ENCODE results near the gene SLC23A2. TPM values are rescaled to one million over a fixed set of nuclear protein-coding genes. Genes with fewer than 3 reads are reported as not detected.
"Not testable (repeated sequence)": the region's sequence is repeated elsewhere in the genome, so short reads cannot be mapped to it uniquely, and the experiment has no call there.

Gene SLC23A2
- total RNA-seq (2014; rRNA removed; shearing (Covaris generic)), result 4.7 and 6.2 TPM in 2 replicates

- peak; percentile 43 for DNase-seq (ENCODE audit: low read depth)
Measured at GRCh38 chr20:5001174-5002076, at the start of gene SLC23A2. TSS of gene SLC23A2 (minus strand) at chr20:5001510. CDS start at chr20:4932562, 68,948 bp downstream.

GRCh38 chr20:5046656-5047339 is 45.5 kb upstream of the SLC23A2 start:
- no peak for DNase-seq (ENCODE audit: low read depth)

- DNase-seq (ENCODE audit: low read depth), result no peak
Measured at GRCh38 chr20:5045906-5046305, 44.6 kb upstream of the SLC23A2 start.

- DNase-seq (ENCODE audit: low read depth), result no peak
Measured at GRCh38 chr20:5044075-5044620, 42.8 kb upstream of the SLC23A2 start.

- peak; percentile 17 for DNase-seq (ENCODE audit: low read depth)
Measured at GRCh38 chr20:5041433-5041832, 40.1 kb upstream of the SLC23A2 start.

- DNase-seq (ENCODE audit: low read depth), result no peak
Measured at GRCh38 chr20:5040345-5040744, 39.0 kb upstream of the SLC23A2 start.

GRCh38 chr20:5039889-5040288 is 38.6 kb upstream of the SLC23A2 start:
- DNase-seq (ENCODE audit: low read depth), result no peak

GRCh38 chr20:5039255-5039657 is 37.9 kb upstream of the SLC23A2 start:
- DNase-seq (ENCODE audit: low read depth), result no peak

GRCh38 chr20:5036828-5037227 is 35.5 kb upstream of the SLC23A2 start:
- DNase-seq (ENCODE audit: low read depth), result no peak

- DNase-seq (ENCODE audit: low read depth), result not testable (repeated sequence)
Measured at GRCh38 chr20:5035518-5035917, 34.2 kb upstream of the SLC23A2 start.

GRCh38 chr20:5033566-5033965 is 32.3 kb upstream of the SLC23A2 start:
- no peak for DNase-seq (ENCODE audit: low read depth)

GRCh38 chr20:5031701-5032100 is 30.4 kb upstream of the SLC23A2 start:
- DNase-seq (ENCODE audit: low read depth), result not testable (repeated sequence)

GRCh38 chr20:5031206-5031557 is 29.9 kb upstream of the SLC23A2 start:
- DNase-seq (ENCODE audit: low read depth), result no peak

GRCh38 chr20:5030348-5031205 is 29.3 kb upstream of the SLC23A2 start:
- DNase-seq (ENCODE audit: low read depth), result no peak

GRCh38 chr20:5028258-5029059 is 27.1 kb upstream of the SLC23A2 start:
- not testable (repeated sequence) for DNase-seq (ENCODE audit: low read depth)

GRCh38 chr20:5024982-5025381 is 23.7 kb upstream of the SLC23A2 start:
- DNase-seq (ENCODE audit: low read depth), result no peak

GRCh38 chr20:5024103-5024502 is 22.8 kb upstream of the SLC23A2 start:
- DNase-seq (ENCODE audit: low read depth), result no peak

- not testable (repeated sequence) for DNase-seq (ENCODE audit: low read depth)
Measured at GRCh38 chr20:5023171-5023570, 21.9 kb upstream of the SLC23A2 start.

GRCh38 chr20:5020760-5021159 is 19.4 kb upstream of the SLC23A2 start:
- no peak for DNase-seq (ENCODE audit: low read depth)

- DNase-seq (ENCODE audit: low read depth), result no peak
Measured at GRCh38 chr20:5013682-5014447, 12.6 kb upstream of the SLC23A2 start.
